Skeletal muscle tissue (tissue), 4 donors: ENCODE measurements around the gene CIAO2B. TPM values are rescaled to one million over a fixed set of nuclear protein-coding genes. Genes with fewer than 3 reads are reported as not detected.
"Not testable (repeated sequence)": the region's sequence is repeated elsewhere in the genome, so short reads cannot be mapped to it uniquely, and the experiment has no call there.

Experiments
- H3K27ac ChIP-seq: one replicate; pipeline ENCODE4 v1.7.0; 2013; ENCODE audit warnings: mild to moderate bottlenecking, low read depth, low read length, inconsistent platforms
- H3K27me3 ChIP-seq, 3 donors: one replicate each; pipeline ENCODE4 v1.7.0; 2013; ENCODE audit warnings: low read length in 3 of 3; ENCODE audit not compliant: control insufficient read depth in 3 of 3, insufficient read depth in 3 of 3
- H3K36me3 ChIP-seq, 3 donors: one replicate each; pipeline ENCODE4 v1.7.0; 2013; ENCODE audit warnings: low read length in 3 of 3; ENCODE audit not compliant: control insufficient read depth in 3 of 3, insufficient read depth in 3 of 3
- H3K4me1 ChIP-seq, 3 donors: one replicate each; pipeline ENCODE4 v1.7.0; 2013; ENCODE audit warnings: low read length in 3 of 3, mild to moderate bottlenecking in 3 of 3; ENCODE audit not compliant: control insufficient read depth in 3 of 3, insufficient read depth in 3 of 3
- H3K4me3 ChIP-seq, 3 donors: one replicate each; pipeline ENCODE4 v1.7.0; 2013; ENCODE audit warnings: low read length in 3 of 3
- H3K9ac ChIP-seq, 3 donors: one replicate each; pipeline ENCODE4 v1.7.0; 2013; ENCODE audit warnings: low read length in 3 of 3, mild to moderate bottlenecking in 3 of 3, moderate library complexity in 2 of 3, low read depth in 1 of 3
- H3K9me3 ChIP-seq, 3 donors: one replicate each; pipeline ENCODE4 v1.7.0; 2013; ENCODE audit warnings: low read length in 3 of 3; ENCODE audit not compliant: control insufficient read depth in 3 of 3
- total RNA-seq: library from RNA; depleted of rRNA; stranded (reverse); fragments of >200 nt; gene quantifications from one replicate; pipeline ENCODE4 v1.2.3, GENCODE V29; 2014
- donor health status: Osteomylitis.

Gene CIAO2B
- total RNA-seq, 1 donor from 2014 or later, result 95.0 TPM

DNA sequence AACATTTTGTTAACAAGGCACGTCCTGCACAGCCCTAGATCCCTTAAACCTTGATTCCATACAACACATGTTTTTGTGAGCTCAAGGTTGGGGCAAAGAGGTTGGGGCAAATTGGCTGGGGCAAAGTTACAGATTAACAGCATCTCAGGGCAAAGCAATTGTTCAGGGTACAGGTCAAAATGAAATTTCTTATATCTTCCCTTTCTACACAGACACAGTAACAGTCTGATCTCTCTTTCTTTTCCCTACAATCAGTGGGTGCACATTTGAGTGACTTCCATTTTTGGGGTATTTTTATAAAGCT is 21.9 kb upstream of the CIAO2B start:
- H3K27me3 ChIP-seq, H3K4me3 ChIP-seq, H3K27ac ChIP-seq, H3K9me3 ChIP-seq, H3K9ac ChIP-seq, H3K36me3 ChIP-seq: not testable (repeated sequence)
- H3K4me1 ChIP-seq, result peaks cover 10 to 31% (median 24%) of the 10 kb centered on the region in 3 donors

GRCh38 chr16:66955363-66956153 is 21.4 kb upstream of the CIAO2B start:
- H3K27me3 ChIP-seq, H3K4me3 ChIP-seq, H3K9ac ChIP-seq, H3K27ac ChIP-seq, H3K9me3 ChIP-seq, H3K36me3 ChIP-seq: not testable (repeated sequence)
- H3K4me1 ChIP-seq, result peaks cover 10 to 26% (median 20%) of the 10 kb centered on the region in 3 donors

DNA sequence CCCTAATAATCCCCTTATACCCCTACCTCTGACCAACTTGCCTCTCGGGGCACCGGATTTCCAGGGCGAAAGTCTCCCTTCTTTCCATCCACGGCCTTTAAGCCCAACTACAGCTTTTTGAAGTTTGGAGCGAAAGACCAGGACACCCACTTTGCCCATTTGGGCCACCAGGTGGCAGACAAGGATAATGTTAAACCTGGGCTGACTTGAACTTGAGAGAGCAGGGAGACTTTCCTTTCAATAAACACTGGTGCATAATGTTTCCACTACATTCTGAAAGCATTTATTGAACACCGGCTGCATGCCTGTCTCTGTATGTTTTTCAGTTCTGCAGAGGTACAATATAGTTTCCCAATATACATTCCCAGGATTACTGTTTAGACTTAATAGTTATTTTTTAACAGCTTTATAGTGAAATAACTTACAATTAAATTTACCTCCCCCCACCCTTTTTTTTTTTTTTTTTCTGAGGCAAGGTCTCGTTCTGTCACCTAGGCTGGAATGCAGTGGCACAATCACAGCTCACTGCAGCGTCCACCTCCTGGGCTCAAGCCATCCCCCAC is 20.0 kb upstream of the CIAO2B start:
- Histone ChIP-seq H3K36me3 (no peaks in the 10 kb centered on the region), H3K4me3 (no peak overlapping the region), H3K9ac (peak overlapping the region; percentile 27 to 61 (median 40)), H3K27ac (peak overlapping the region; percentile 1), H3K9me3 (no peaks in the 10 kb centered on the region), H3K27me3 (peaks cover 0 to 3% (median 0%) of the 10 kb centered on the region in 3 donors), H3K4me1 (peaks cover 5 to 22% (median 22%) of the 10 kb centered on the region in 3 donors)

- H3K4me3 ChIP-seq, result no peak overlapping the region
- no peaks in the 10 kb centered on the region for H3K36me3 ChIP-seq
- H3K9ac ChIP-seq, result peak overlapping the region; percentile 27 to 61 (median 40)
- H3K27ac ChIP-seq, result peak overlapping the region; percentile 1
- H3K27me3 ChIP-seq, result peaks cover 0 to 3% (median 0%) of the 10 kb centered on the region in 3 donors
- peaks cover 3 to 25% (median 22%) of the 10 kb centered on the region in 3 donors for H3K4me1 ChIP-seq
- H3K9me3 ChIP-seq, result no peaks in the 10 kb centered on the region
Measured at GRCh38 chr16:66953462-66954096, 19.4 kb upstream of the CIAO2B start.

DNA sequence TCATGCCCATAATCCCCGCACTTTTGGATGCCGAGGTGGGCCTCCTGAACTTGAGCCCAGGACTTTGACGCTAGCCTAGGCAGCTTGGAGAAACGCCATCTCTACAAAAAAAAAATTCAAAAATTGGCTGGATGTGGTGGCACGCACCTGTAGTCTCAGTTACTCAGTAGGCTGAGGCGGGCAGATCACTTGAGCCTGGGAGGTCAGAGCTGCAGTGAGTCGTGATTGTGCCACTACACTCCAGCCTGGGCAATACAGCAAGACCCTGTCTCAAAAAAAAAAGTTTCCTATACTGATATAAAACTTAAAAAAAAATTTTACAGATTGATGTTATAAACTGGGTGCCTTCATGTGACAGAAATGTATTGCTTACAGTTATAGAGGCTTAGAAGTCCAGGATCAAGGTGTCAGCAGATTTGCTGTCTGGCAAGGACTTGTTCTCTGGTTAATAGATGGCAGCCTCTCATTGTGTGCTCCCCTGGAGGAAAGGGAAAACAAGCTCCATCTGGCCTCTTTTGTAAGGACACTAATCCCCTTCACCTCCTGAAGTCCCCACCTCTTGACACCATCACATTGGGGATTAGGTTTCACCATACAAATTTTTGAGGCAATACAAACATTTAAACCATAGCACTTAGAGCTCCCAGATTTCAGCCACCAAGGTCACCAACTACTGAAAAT is 18.4 kb upstream of the CIAO2B start:
- H3K9me3 ChIP-seq, result no peaks in the 10 kb centered on the region
- H3K27ac ChIP-seq, result peak overlapping the region; percentile 1
- peaks cover 10 to 29% (median 22%) of the 10 kb centered on the region in 3 donors for H3K4me1 ChIP-seq
- H3K4me3 ChIP-seq, result peak overlapping the region in 1 of 3 donors; percentile 30
- no peaks in the 10 kb centered on the region for H3K36me3 ChIP-seq
- no peak overlapping the region for H3K9ac ChIP-seq
- peaks cover 0 to 3% (median 0%) of the 10 kb centered on the region in 3 donors for H3K27me3 ChIP-seq

DNA sequence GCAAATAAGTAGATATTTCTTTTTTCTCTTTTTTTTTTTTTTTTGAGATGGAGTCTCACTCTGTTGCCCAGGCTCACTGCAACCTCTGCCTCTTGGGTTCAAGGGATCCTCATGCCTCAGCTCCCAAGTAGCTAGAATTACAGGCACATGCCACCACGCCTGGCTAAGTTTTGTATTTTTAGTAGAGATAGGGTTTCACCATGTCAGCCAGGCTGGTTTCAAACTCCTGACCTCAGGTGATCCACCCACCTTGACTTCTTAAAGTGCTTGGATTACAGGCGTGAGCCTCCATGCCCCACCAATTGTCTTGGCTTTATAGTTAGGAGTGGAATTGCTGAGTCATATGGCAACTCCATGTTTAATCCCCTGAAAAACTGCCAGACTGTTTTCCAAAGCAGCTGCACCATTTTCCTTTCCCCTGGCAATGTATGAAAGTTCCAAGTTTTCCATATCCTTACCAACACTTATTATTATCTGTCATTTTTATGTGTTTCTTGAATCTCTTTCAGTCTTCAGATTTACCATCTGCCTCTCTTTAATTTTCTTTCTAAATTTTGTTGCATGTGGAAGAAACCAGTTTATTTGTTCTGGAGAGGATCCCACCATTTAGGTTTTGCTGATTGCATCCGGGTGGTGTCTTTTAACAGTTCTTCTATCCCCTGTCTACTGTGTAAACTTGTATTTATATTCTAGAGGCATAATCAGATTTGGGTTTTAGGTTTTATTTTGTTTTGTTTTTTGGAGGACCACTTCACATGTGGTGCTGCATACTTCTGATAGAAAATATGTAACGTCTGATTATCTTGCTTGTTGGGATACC is 17.0 kb upstream of the CIAO2B start:
- Histone ChIP-seq H3K27me3 (peaks cover 0 to 3% (median 0%) of the 10 kb centered on the region in 3 donors), H3K4me1 (peaks cover 12 to 37% (median 25%) of the 10 kb centered on the region in 3 donors), H3K27ac (peak overlapping the region; percentile 26), H3K4me3 (no peak overlapping the region), H3K9me3 (no peaks in the 10 kb centered on the region), H3K9ac (no peak overlapping the region), H3K36me3 (no peaks in the 10 kb centered on the region)

GRCh38 chr16:66950437-66950836 is 16.2 kb upstream of the CIAO2B start:
- Histone ChIP-seq H3K36me3 (no peaks in the 10 kb centered on the region), H3K9ac (peak overlapping the region in 2 of 3 donors; percentile 7 to 94), H3K27me3 (peaks cover 0 to 3% (median 0%) of the 10 kb centered on the region in 3 donors), H3K9me3 (no peaks in the 10 kb centered on the region), H3K4me1 (peaks cover 12 to 37% (median 25%) of the 10 kb centered on the region in 3 donors), H3K4me3 (peak overlapping the region; percentile 2 to 56 (median 38)), H3K27ac (peak overlapping the region; percentile 11)

- Histone ChIP-seq H3K27ac (peak overlapping the region; percentile 79), H3K4me3 (peak overlapping the region; percentile 78 to 86 (median 82)), H3K27me3 (peaks cover 0 to 3% (median 0%) of the 10 kb centered on the region in 3 donors), H3K4me1 (peaks cover 12 to 37% (median 21%) of the 10 kb centered on the region in 3 donors), H3K9me3 (no peaks in the 10 kb centered on the region), H3K9ac (peak overlapping the region; percentile 79 to 94 (median 79)), H3K36me3 (no peaks in the 10 kb centered on the region)
Measured at GRCh38 chr16:66949472-66949871, 15.3 kb upstream of the CIAO2B start.

DNA sequence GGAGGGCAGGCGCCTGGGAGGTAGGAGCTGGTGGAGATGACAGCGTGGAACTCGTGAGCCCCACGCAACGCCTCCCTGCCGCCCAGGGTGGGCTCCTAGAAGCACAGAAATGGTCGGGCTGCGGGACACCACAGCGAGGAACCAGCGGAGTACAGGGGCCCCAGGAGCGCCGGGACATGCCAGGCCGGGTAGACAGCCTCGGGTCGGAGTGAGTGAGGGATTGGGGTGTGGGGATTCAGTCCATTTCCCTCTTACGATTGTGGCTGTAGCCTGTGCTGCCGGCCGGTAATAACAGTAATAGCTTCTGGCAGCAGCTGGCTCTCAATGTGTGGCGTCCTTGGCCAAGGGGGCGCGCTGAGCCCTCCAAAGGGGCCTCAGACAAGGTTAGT is 14.6 kb upstream of the CIAO2B start:
- no peaks in the 10 kb centered on the region for H3K9me3 ChIP-seq
- peaks cover 12 to 35% (median 19%) of the 10 kb centered on the region in 3 donors for H3K4me1 ChIP-seq
- H3K36me3 ChIP-seq, result peaks cover 0 to 2% (median 2%) of the 10 kb centered on the region in 3 donors
- peak overlapping the region; percentile 79 to 94 (median 79) for H3K9ac ChIP-seq
- peak overlapping the region; percentile 78 to 86 (median 82) for H3K4me3 ChIP-seq
- H3K27me3 ChIP-seq, result peaks cover 0 to 3% (median 0%) of the 10 kb centered on the region in 3 donors
- H3K27ac ChIP-seq, result peak overlapping the region; percentile 79
